H9 (cell line): ENCODE measurements around the gene STOML3. TPM values are rescaled to one million over a fixed set of nuclear protein-coding genes. Genes with fewer than 3 reads are reported as not detected.

Experiments used
- DNase-seq: peaks from one replicate; pipeline ENCODE4 v3.0.0-alpha.2; 2017
- H2AFZ ChIP-seq: one replicate; pipeline ENCODE4 v1.6.1; 2013; ENCODE audit warnings: mild to moderate bottlenecking, low read length, control low read depth, moderate library complexity
- H2AK5ac ChIP-seq: 2 replicates; pipeline ENCODE4 v1.6.1; 2013; ENCODE audit warnings: low read length, control low read depth, mixed read lengths; ENCODE audit not compliant: insufficient read length
- H2BK120ac ChIP-seq: one replicate; pipeline ENCODE4 v1.6.1; 2013; ENCODE audit warnings: low read depth, mild to moderate bottlenecking, low read length, control low read depth, inconsistent platforms; ENCODE audit not compliant: poor library complexity, severe bottlenecking
- H2BK12ac ChIP-seq: 2 replicates; pipeline ENCODE4 v1.6.1; 2013; ENCODE audit warnings: low read length, control low read depth, mixed read lengths, low read depth; ENCODE audit not compliant: insufficient read length
- H2BK15ac ChIP-seq: 2 replicates; pipeline ENCODE4 v1.6.1; 2013; ENCODE audit warnings: low read depth, low read length, control low read depth
- H2BK20ac ChIP-seq: one replicate; pipeline ENCODE4 v1.6.1; 2013; ENCODE audit warnings: low read depth, mild to moderate bottlenecking, low read length, control low read depth, inconsistent platforms; ENCODE audit not compliant: poor library complexity, severe bottlenecking
- H2BK5ac ChIP-seq: 2 replicates; pipeline ENCODE4 v1.6.1; 2013; ENCODE audit warnings: low read length, control low read depth, mixed read lengths; ENCODE audit not compliant: insufficient read length
- H3K14ac ChIP-seq: 2 replicates; pipeline ENCODE4 v1.6.1; 2013; ENCODE audit warnings: low read length, control low read depth; ENCODE audit not compliant: insufficient read depth
- H3K18ac ChIP-seq: 2 replicates; pipeline ENCODE4 v1.6.1; 2013; ENCODE audit warnings: low read depth, mild to moderate bottlenecking, mixed read lengths, low read length, control low read depth; ENCODE audit not compliant: insufficient read length
- H3K23ac ChIP-seq: 2 replicates; pipeline ENCODE4 v1.6.1; 2013; ENCODE audit warnings: low read length, control low read depth, mixed read lengths, low read depth; ENCODE audit not compliant: insufficient read length
- H3K23me2 ChIP-seq: 2 replicates; pipeline ENCODE4 v1.6.1; 2013; ENCODE audit warnings: low read depth, mild to moderate bottlenecking, mixed read lengths, low read length, control low read depth; ENCODE audit not compliant: insufficient read length, poor library complexity, severe bottlenecking
- H3K27ac ChIP-seq: 2 replicates; pipeline ENCODE4 v1.5.1; 2013; ENCODE audit warnings: low read length, control low read depth, mixed read lengths, low read depth; ENCODE audit not compliant: insufficient read length
- H3K27me3 ChIP-seq: 2 replicates; pipeline ENCODE4 v1.6.1; 2013; ENCODE audit warnings: low read length, control low read depth, inconsistent platforms; ENCODE audit not compliant: insufficient read depth
- H3K4ac ChIP-seq: 2 replicates; pipeline ENCODE4 v1.6.1; 2013; ENCODE audit warnings: low read depth, mild to moderate bottlenecking, control low read depth, inconsistent platforms, low read length, moderate library complexity
- H3K4me1 ChIP-seq: 2 replicates; pipeline ENCODE4 v1.6.1; 2013; ENCODE audit warnings: low read length, control low read depth, inconsistent platforms; ENCODE audit not compliant: insufficient read depth
- H3K4me2 ChIP-seq: 2 replicates; pipeline ENCODE4 v1.6.1; 2013; ENCODE audit warnings: low read length, control low read depth, mixed read lengths; ENCODE audit not compliant: insufficient read length, insufficient read depth
- H3K56ac ChIP-seq: 2 replicates; pipeline ENCODE4 v1.6.1; 2013; ENCODE audit warnings: low read depth, mild to moderate bottlenecking, mixed read lengths, low read length, control low read depth; ENCODE audit not compliant: insufficient read length
- H3K79me1 ChIP-seq: 2 replicates; pipeline ENCODE4 v1.6.1; 2013; ENCODE audit warnings: low read depth, mild to moderate bottlenecking, moderate library complexity, low read length, control low read depth, inconsistent platforms; ENCODE audit not compliant: insufficient read depth, poor library complexity, severe bottlenecking
- H3K79me2 ChIP-seq: 2 replicates; pipeline ENCODE4 v1.6.1; 2013; ENCODE audit warnings: low read length, control low read depth, inconsistent platforms; ENCODE audit not compliant: insufficient read depth
- H3K9ac ChIP-seq: 2 replicates; pipeline ENCODE4 v1.6.1; 2013; ENCODE audit warnings: low read length, control low read depth, mixed read lengths; ENCODE audit not compliant: insufficient read length; ENCODE audit errors: extremely low read depth
- H3K9me3 ChIP-seq: one replicate; pipeline ENCODE4 v1.6.1; 2013; ENCODE audit warnings: low read depth, low read length, inconsistent platforms; ENCODE audit not compliant: control insufficient read depth
- H3T11ph ChIP-seq: one replicate; pipeline ENCODE4 v1.6.1; 2013; ENCODE audit warnings: mild to moderate bottlenecking, low read length, control low read depth, inconsistent platforms
- H4K20me1 ChIP-seq: one replicate; pipeline ENCODE4 v1.6.1; 2013; ENCODE audit not compliant: control insufficient read depth, insufficient read length, insufficient read depth
- H4K5ac ChIP-seq: 2 replicates; pipeline ENCODE4 v1.6.1; 2013; ENCODE audit warnings: low read depth, mild to moderate bottlenecking, mixed read lengths, low read length, control low read depth; ENCODE audit not compliant: insufficient read length
- H4K8ac ChIP-seq: replicated peaks from 2 replicates; pipeline ENCODE4 v1.6.1; 2013; ENCODE audit warnings: low read length, control low read depth, mixed read lengths, low read depth; ENCODE audit not compliant: insufficient read length
- H4K91ac ChIP-seq: 2 replicates; pipeline ENCODE4 v1.6.1; 2013; ENCODE audit warnings: low read depth, mild to moderate bottlenecking, moderate library complexity, mixed read lengths, low read length, control low read depth; ENCODE audit not compliant: insufficient read length
- H3K27ac Mint-ChIP-seq, 3 experiments: 2 replicates in 2 of 3; 3 replicates in 1 of 3; pipeline ENCODE4 v1.8.0; 2020 to 2021; ENCODE audit warnings: mixed read lengths in 3 of 3, mild to moderate bottlenecking in 1 of 3, moderate library complexity in 1 of 3
- H3K27me3 Mint-ChIP-seq: 2 replicates; pipeline ENCODE4 v1.8.0; 2021; ENCODE audit warnings: low read depth, mild to moderate bottlenecking, moderate library complexity, mixed read lengths
- H3K36me3 Mint-ChIP-seq, 3 experiments: 2 replicates in 2 of 3; 3 replicates in 1 of 3; pipeline ENCODE4 v1.8.0; 2020 to 2021; ENCODE audit warnings: low read depth in 3 of 3, mixed read lengths in 3 of 3; ENCODE audit not compliant: insufficient read depth in 1 of 3
- H3K4me1 Mint-ChIP-seq, 2 experiments: 2 replicates each; pipeline ENCODE4 v1.8.0; 2020; ENCODE audit warnings: mixed read lengths in 2 of 2
- H3K4me3 Mint-ChIP-seq, 2 experiments: 2 replicates in 1 of 2; 3 replicates in 1 of 2; pipeline ENCODE4 v1.8.0; 2020 to 2021; ENCODE audit warnings: mild to moderate bottlenecking in 2 of 2, mixed read lengths in 2 of 2, moderate library complexity in 1 of 2
- H3K9me3 Mint-ChIP-seq, 2 experiments: 2 replicates in 1 of 2; 3 replicates in 1 of 2; pipeline ENCODE4 v1.8.0; 2020; ENCODE audit warnings: mild to moderate bottlenecking in 2 of 2, mixed read lengths in 2 of 2, moderate library complexity in 1 of 2
- CTCF ChIP-seq: fragments of 200-600 bp; sonication (generic); conservative IDR thresholded peaks from 3 replicates; pipeline ENCODE4 v1.8.0; 2021; ENCODE audit warnings: antibody characterized with exemption, mild to moderate bottlenecking
- total RNA-seq: library from RNA; stranded (reverse); gene quantifications from 2 replicates; pipeline ENCODE4 v1.2.1, GENCODE V29; 2021

Gene STOML3
- total RNA-seq, 1 experiment from 2014 or later: not detected

GRCh38 chr13:38954844-38955243 lies 35.8 kb downstream of the STOML3 start:
- Histone ChIP-seq H3K56ac (no peak overlapping the region), H3K4me1 (no peaks in the 10 kb centered on the region), H3K23ac (no peak overlapping the region), H2AFZ (no peak overlapping the region), H3K23me2 (no peaks in the 10 kb centered on the region), H2BK15ac (no peak overlapping the region), H3K79me1 (no peaks in the 10 kb centered on the region), H3K9me3 (no peaks in the 10 kb centered on the region), H2BK12ac (no peak overlapping the region), H4K91ac (no peak overlapping the region), H3K79me2 (no peaks in the 10 kb centered on the region), H3K27me3 (no peaks in the 10 kb centered on the region), H3K4ac (no peak overlapping the region), H3K9ac (no peak overlapping the region), H2AK5ac (no peak overlapping the region), H3K4me2 (no peak overlapping the region), H3K14ac (no peak overlapping the region), H3T11ph (no peak overlapping the region), H2BK120ac (no peak overlapping the region), H3K27ac (no peak overlapping the region), H2BK20ac (no peak overlapping the region), H4K8ac (no peak overlapping the region), H2BK5ac (no peak overlapping the region), H4K20me1 (no peaks in the 10 kb centered on the region), H3K18ac (no peak overlapping the region), H4K5ac (no peak overlapping the region)
- no peak for DNase-seq
- no peak for TF ChIP-seq CTCF
- no peaks in the 10 kb centered on the region; the same call in 1 of the 2 replicates for H3K27me3 Mint-ChIP-seq
- H3K9me3 Mint-ChIP-seq: peaks cover 0 to 2% of the 10 kb centered on the region in 2 experiments; a peak in 1 of 5 replicates
- H3K4me3 Mint-ChIP-seq: no peak overlapping the region
- no peak overlapping the region for H3K27ac Mint-ChIP-seq
- peaks cover 4 to 11% of the 10 kb centered on the region in 2 experiments; a peak in 3 of 4 replicates for H3K4me1 Mint-ChIP-seq
- peaks cover 0 to 2% (median 2%) of the 10 kb centered on the region in 3 experiments; a peak in 1 of 7 replicates for H3K36me3 Mint-ChIP-seq
